Left ventricle myocardium inferior (tissue), 1 donor: ENCODE data around the gene IQCM. TPM values are rescaled to one million over a fixed set of nuclear protein-coding genes. Genes with fewer than 3 reads are reported as not detected.

Experiments
- DNase-seq: peaks from one replicate; pipeline ENCODE4 v3.0.0-alpha.2; 2020
- H3K27ac ChIP-seq: fragments of 200-600 bp; replicated peaks from 2 replicates; pipeline ENCODE4 v1.8.0; 2021
- H3K27me3 ChIP-seq: fragments of 200-600 bp; 2 replicates; pipeline ENCODE4 v1.8.0; 2021; ENCODE audit warnings: low read depth
- H3K36me3 ChIP-seq: fragments of 200-600 bp; 2 replicates; pipeline ENCODE4 v1.8.0; 2021
- H3K4me1 ChIP-seq: fragments of 200-600 bp; 2 replicates; pipeline ENCODE4 v1.8.0; 2021
- H3K4me3 ChIP-seq: fragments of 200-600 bp; 2 replicates; pipeline ENCODE4 v1.8.0; 2021; ENCODE audit warnings: mild to moderate bottlenecking, moderate library complexity
- H3K9me3 ChIP-seq: fragments of 200-600 bp; replicated peaks from 2 replicates; pipeline ENCODE4 v1.8.0; 2021
- intact Hi-C: fragments of 100-400 bp; cut with micrococcal nuclease; formaldehyde crosslinking; loops from one replicate; pipeline ENCODE4 v1.11.0; 2022
- total RNA-seq: library from RNA; stranded (reverse); fragmentation: NEBNext Ultra II Directional; extraction: Animal tissue kit (Norgen Biotek cat#: 25700); gene quantifications from one replicate; pipeline ENCODE4 v1.2.1, GENCODE V29; 2021
- TF ChIP-seq, protein P1 (sequence below): fragments of 200-600 bp; IDR thresholded peaks from 2 replicates; pipeline ENCODE4 v1.8.0; 2021; ENCODE audit warnings: antibody characterized with exemption, mild to moderate bottlenecking, borderline replicate concordance
- donor health status: DM: no; HTN: yes; CAD: no; lungs with severe emphysema.

The IQCM gene
- total RNA-seq, 1 donor from 2014 or later: not detected

GRCh38 chr4:149823769-149824221, 8.2 kb upstream of the IQCM start:
- Histone ChIP-seq H3K27ac (no peak overlapping the region), H3K4me3 (no peak overlapping the region), H3K27me3 (no peaks in the 10 kb centered on the region), H3K4me1 (no peaks in the 10 kb centered on the region), H3K36me3 (no peaks in the 10 kb centered on the region), H3K9me3 (no peaks in the 10 kb centered on the region)
- TF ChIP-seq, protein P1, sequence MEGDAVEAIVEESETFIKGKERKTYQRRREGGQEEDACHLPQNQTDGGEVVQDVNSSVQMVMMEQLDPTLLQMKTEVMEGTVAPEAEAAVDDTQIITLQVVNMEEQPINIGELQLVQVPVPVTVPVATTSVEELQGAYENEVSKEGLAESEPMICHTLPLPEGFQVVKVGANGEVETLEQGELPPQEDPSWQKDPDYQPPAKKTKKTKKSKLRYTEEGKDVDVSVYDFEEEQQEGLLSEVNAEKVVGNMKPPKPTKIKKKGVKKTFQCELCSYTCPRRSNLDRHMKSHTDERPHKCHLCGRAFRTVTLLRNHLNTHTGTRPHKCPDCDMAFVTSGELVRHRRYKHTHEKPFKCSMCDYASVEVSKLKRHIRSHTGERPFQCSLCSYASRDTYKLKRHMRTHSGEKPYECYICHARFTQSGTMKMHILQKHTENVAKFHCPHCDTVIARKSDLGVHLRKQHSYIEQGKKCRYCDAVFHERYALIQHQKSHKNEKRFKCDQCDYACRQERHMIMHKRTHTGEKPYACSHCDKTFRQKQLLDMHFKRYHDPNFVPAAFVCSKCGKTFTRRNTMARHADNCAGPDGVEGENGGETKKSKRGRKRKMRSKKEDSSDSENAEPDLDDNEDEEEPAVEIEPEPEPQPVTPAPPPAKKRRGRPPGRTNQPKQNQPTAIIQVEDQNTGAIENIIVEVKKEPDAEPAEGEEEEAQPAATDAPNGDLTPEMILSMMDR: no peak
- DNase-seq: no peak
- intact Hi-C loops: no loop called here

- intact Hi-C loops: no loop called here
- no peak overlapping the region for H3K4me3 ChIP-seq
- no peaks in the 10 kb centered on the region for H3K36me3 ChIP-seq
- H3K4me1 ChIP-seq: no peaks in the 10 kb centered on the region
- TF ChIP-seq, protein P1: no peak
- no peak overlapping the region for H3K27ac ChIP-seq
- no peaks in the 10 kb centered on the region for H3K27me3 ChIP-seq
- DNase-seq: no peak
- peaks cover 23% of the 10 kb centered on the region for H3K9me3 ChIP-seq
Measured at GRCh38 chr4:149801416-149801815, 14.2 kb downstream of the IQCM start.

DNA sequence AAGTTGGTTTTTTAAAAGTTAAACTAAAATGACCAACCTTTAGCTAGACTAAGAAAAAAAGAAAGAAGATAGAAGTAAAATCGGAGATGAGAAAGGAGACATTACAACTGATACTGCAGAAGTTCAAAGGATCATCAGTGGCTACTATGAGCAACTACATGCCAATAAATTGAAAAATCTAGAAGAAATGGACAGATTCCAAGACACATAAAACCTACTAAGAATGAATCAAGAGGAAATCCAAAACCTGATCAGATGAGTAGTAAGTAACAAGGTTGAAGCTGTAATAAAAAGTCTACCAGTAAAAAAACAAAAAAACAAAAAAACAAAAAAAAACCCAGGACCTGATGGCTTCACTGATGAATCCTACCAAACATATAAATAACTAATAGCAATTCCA, 16.1 kb downstream of the IQCM start:
- Histone ChIP-seq H3K27ac (no peak overlapping the region), H3K27me3 (no peaks in the 10 kb centered on the region), H3K36me3 (no peaks in the 10 kb centered on the region), H3K9me3 (peaks cover 23% of the 10 kb centered on the region), H3K4me1 (no peaks in the 10 kb centered on the region), H3K4me3 (no peak overlapping the region)
- intact Hi-C loops: no loop called here
- TF ChIP-seq, protein P1: no peak
- no peak for DNase-seq

- DNase-seq: no peak
- no peaks in the 10 kb centered on the region for H3K4me1 ChIP-seq
- no peak overlapping the region for H3K4me3 ChIP-seq
- peaks cover 8% of the 10 kb centered on the region for H3K9me3 ChIP-seq
- H3K27ac ChIP-seq: no peak overlapping the region
- H3K36me3 ChIP-seq: no peaks in the 10 kb centered on the region
- H3K27me3 ChIP-seq: no peaks in the 10 kb centered on the region
- TF ChIP-seq, protein P1: no peak
- intact Hi-C loops: no loop called here
Measured at GRCh38 chr4:149796381-149796780, 19.3 kb downstream of the IQCM start.

DNA sequence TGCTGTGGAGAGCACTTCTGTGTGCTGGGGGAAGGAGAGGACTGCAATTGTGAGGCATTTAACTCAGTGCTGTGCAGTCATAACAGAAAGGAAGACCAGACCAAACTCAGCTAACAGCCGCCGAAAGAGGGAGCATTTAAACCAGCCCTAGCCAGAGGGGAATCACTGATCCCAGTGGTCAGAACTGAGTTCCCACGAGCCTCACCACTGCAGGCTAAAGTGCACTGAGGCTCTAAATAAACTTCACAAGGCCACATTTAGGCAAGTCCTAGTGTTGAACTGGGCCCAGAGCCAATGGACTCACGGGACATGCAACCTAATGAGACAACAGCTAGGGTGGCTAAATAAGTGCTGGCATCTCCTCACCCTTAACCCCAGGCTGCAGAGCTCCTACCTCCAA, 20.4 kb downstream of the IQCM start:
- no peaks in the 10 kb centered on the region for H3K27me3 ChIP-seq
- peaks cover 3% of the 10 kb centered on the region for H3K9me3 ChIP-seq
- TF ChIP-seq, protein P1: no peak
- intact Hi-C loops: no loop called here
- no peak overlapping the region for H3K4me3 ChIP-seq
- DNase-seq: peak; percentile 17
- H3K4me1 ChIP-seq: peaks cover 7% of the 10 kb centered on the region
- no peaks in the 10 kb centered on the region for H3K36me3 ChIP-seq
- no peak overlapping the region for H3K27ac ChIP-seq

DNA sequence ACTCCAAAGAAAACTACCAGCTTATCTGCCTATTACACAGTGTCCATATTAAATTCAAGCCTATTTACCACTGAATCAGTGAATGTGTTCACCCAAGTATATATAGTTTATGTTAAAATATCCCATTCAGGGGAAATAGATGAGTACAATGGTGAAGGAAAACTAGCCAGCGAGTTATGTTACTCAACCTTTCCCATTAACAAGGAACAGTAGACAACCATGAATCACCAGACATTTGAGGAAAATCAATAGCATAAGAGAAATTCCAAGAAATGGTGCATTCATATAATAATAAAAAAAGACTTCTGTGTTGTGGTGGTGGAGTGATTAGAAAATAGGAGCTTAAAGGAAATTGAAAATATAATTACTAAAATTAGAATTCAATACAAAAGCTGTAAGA, 21.3 kb downstream of the IQCM start:
- Histone ChIP-seq H3K4me1 (peaks cover 7% of the 10 kb centered on the region), H3K36me3 (no peaks in the 10 kb centered on the region), H3K9me3 (no peaks in the 10 kb centered on the region), H3K27me3 (no peaks in the 10 kb centered on the region), H3K27ac (no peak overlapping the region), H3K4me3 (no peak overlapping the region)
- TF ChIP-seq, protein P1: no peak
- DNase-seq: no peak
- intact Hi-C loops: no loop called here
